A549 (cell line): Measurements from ENCODE around the gene MIOX. TPM values are rescaled to one million over a fixed set of nuclear protein-coding genes. Genes with fewer than 3 reads are reported as not detected.

Source experiments
- ATAC-seq, 2 experiments: fragments of 200-7000 bp in 1 of 2; fragments of >200 bp in 1 of 2; cut with Nextera tagmentation in 1 of 2; cut with Tn5 transposase in 1 of 2; 3 replicates each; pipeline versions ENCODE4 v1.8.0 to v1.9.1; 2018 to 2020; ENCODE audit warnings: mild to moderate bottlenecking in 1 of 2, moderate library complexity in 1 of 2
- CTCF ChIA-PET: fragments of 300-600 bp; sonication (Branson Sonifier 250); formaldehyde crosslinking; extraction: SDS; loops from one replicate; lab custom pipeline; 2021; ENCODE audit warnings: antibody characterized with exemption, inconsistent platforms; lab: Yijun Ruan, JAX
- POLR2A ChIA-PET: fragments of 350-600 bp; formaldehyde crosslinking; extraction: SDS; loops from one replicate; lab custom pipeline; 2021; ENCODE audit warnings: antibody characterized with exemption, inconsistent platforms; lab: Yijun Ruan, JAX
- DNase-seq, 2 experiments: peaks; one replicate each; pipeline versions ENCODE4 v3.0.0 to v3.0.0-alpha.2; 2011 to 2016; ENCODE audit warnings: low read depth in 1 of 2, low spot score in 1 of 2
- FAIRE-seq: peaks from 2 replicates; lab custom pipeline; 2011; peaks lifted over from hg19 to GRCh38; lab: Jason Lieb, UNC
- H3K27ac ChIP-seq, 2 experiments: fragments of >200 bp; sonication (Bioruptor Twin); formaldehyde crosslinking; 3 replicates each; pipeline ENCODE4 v1.5.1; 2016 to 2017
- H3K4me1 ChIP-seq: fragments of >200 bp; sonication (Bioruptor Twin); formaldehyde crosslinking; 3 replicates; pipeline ENCODE4 v1.6.1; 2016
- H3K4me2 ChIP-seq: fragments of >200 bp; sonication (Bioruptor Twin); formaldehyde crosslinking; 3 replicates; pipeline ENCODE4 v1.6.1; 2016
- H3K4me3 ChIP-seq: fragments of >200 bp; sonication (Bioruptor Twin); formaldehyde crosslinking; 3 replicates; pipeline ENCODE4 v1.5.1; 2016
- H3K9me3 ChIP-seq: fragments of >200 bp; sonication (Bioruptor Twin); formaldehyde crosslinking; 3 replicates; pipeline ENCODE4 v1.6.1; 2016
- BCL3 ChIP-seq: fragments of >200 bp; sonication (Bioruptor Twin); formaldehyde crosslinking; IDR thresholded peaks from 3 replicates; pipeline ENCODE4 v1.6.1; 2016
- CEBPB ChIP-seq, 2 experiments: fragments of >200 bp in 1 of 2; sonication (Bioruptor Twin) in 1 of 2; formaldehyde crosslinking in 1 of 2; IDR thresholded peaks; 2 replicates each; pipeline ENCODE4 v1.6.1; 2012 to 2016
- E2F6 ChIP-seq: IDR thresholded peaks from 2 replicates; pipeline ENCODE4 v1.6.1; 2012; ENCODE audit warnings: low read depth, borderline replicate concordance
- EHF ChIP-seq: fragments of 250-450 bp; sonication (Bioruptor Pico); IDR thresholded peaks from 2 replicates; pipeline ENCODE4 v1.5.0; 2020; ENCODE audit warnings: mild to moderate bottlenecking
- EP300 ChIP-seq, 2 experiments: fragments of >200 bp; sonication (Bioruptor Twin); formaldehyde crosslinking; IDR thresholded peaks; 2 replicates in 1 of 2; 3 replicates in 1 of 2; pipeline ENCODE4 v1.6.1; 2016 to 2017
- FOSL2 ChIP-seq, 2 experiments: fragments of 450-650 bp in 1 of 2; fragments of >200 bp in 1 of 2; sonication (Bioruptor Twin) in 1 of 2; formaldehyde crosslinking; IDR thresholded peaks; 2 replicates each; pipeline versions ENCODE4 v1.5.0 to v1.6.1; 2016 to 2020; ENCODE audit warnings: mild to moderate bottlenecking in 1 of 2, moderate library complexity in 1 of 2
- GATA3 ChIP-seq: IDR thresholded peaks from 2 replicates; pipeline ENCODE4 v1.6.1; 2012; ENCODE audit warnings: borderline replicate concordance
- HOXB13 ChIP-seq: fragments of 250-450 bp; sonication (Bioruptor Pico); IDR thresholded peaks from 2 replicates; pipeline ENCODE4 v1.5.0; 2020; ENCODE audit warnings: low read depth, mild to moderate bottlenecking, moderate library complexity
- HOXB5 ChIP-seq: fragments of 250-450 bp; sonication (Bioruptor Pico); IDR thresholded peaks from 2 replicates; pipeline ENCODE4 v1.5.0; 2020; ENCODE audit warnings: mild to moderate bottlenecking, moderate library complexity
- JUN ChIP-seq, 2 experiments: fragments of >200 bp; sonication (Bioruptor Twin); formaldehyde crosslinking; IDR thresholded peaks; 2 replicates in 1 of 2; 3 replicates in 1 of 2; pipeline ENCODE4 v1.6.1; 2016 to 2017
- KDM1A ChIP-seq: fragments of 200-600 bp; sonication (generic); IDR thresholded peaks from 2 replicates; pipeline ENCODE4 v1.6.1; 2016; ENCODE audit warnings: low read depth, mild to moderate bottlenecking
- NPAS2 ChIP-seq: fragments of 250-450 bp; sonication (Bioruptor Pico); IDR thresholded peaks from 2 replicates; pipeline ENCODE4 v1.8.0; 2022; ENCODE audit warnings: mild to moderate bottlenecking, moderate library complexity, borderline replicate concordance
- PHF8 ChIP-seq: fragments of 200-600 bp; sonication (generic); IDR thresholded peaks from 2 replicates; pipeline ENCODE4 v1.6.1; 2016; ENCODE audit warnings: low read depth, mild to moderate bottlenecking, antibody characterized with exemption, moderate library complexity, borderline replicate concordance
- RAD21 ChIP-seq, 2 experiments: fragments of >200 bp in 1 of 2; sonication (Bioruptor Twin) in 1 of 2; formaldehyde crosslinking in 1 of 2; IDR thresholded peaks in 1 of 2; conservative IDR thresholded peaks in 1 of 2; 2 replicates in 1 of 2; 3 replicates in 1 of 2; pipeline ENCODE4 v1.6.1; 2012 to 2018; ENCODE audit warnings: inconsistent platforms in 1 of 2
- RCOR1 ChIP-seq: fragments of 150-350 bp; IDR thresholded peaks from 2 replicates; pipeline ENCODE4 v1.6.1; 2014; ENCODE audit warnings: antibody characterized with exemption, low read length, low read depth
- RFX5 ChIP-seq: fragments of 450-650 bp; IDR thresholded peaks from 2 replicates; pipeline ENCODE4 v1.7.1; 2014; ENCODE audit warnings: antibody characterized with exemption, mild to moderate bottlenecking, moderate library complexity
- SMC3 ChIP-seq: fragments of >200 bp; sonication (Bioruptor Twin); formaldehyde crosslinking; IDR thresholded peaks from 3 replicates; pipeline ENCODE4 v1.6.1; 2018; ENCODE audit warnings: inconsistent platforms
- SREBF2 ChIP-seq: fragments of 450-650 bp; IDR thresholded peaks from 2 replicates; pipeline ENCODE4 v1.6.1; 2014; ENCODE audit warnings: mild to moderate bottlenecking, moderate library complexity
- WGBS: methylation state at CpG from one replicate; pipeline ENCODE4 v1.1.6; 2017; ENCODE audit errors: missing lambda C conversion rate; 5-methylcytosine and 5-hydroxymethylcytosine counted together
- polyA plus RNA-seq, 4 experiments: library from polyadenylated mRNA; depleted of rRNA in 3 of 4; stranded (reverse); fragments of >200 nt; fragmentation: RNase III in 1 of 4; extraction: RNeasy Plus Mini Kit Qiagen cat#74134 plus additional on column Dnase treatment in 1 of 4; gene quantifications; 2 replicates in 3 of 4; 3 replicates in 1 of 4; pipeline ENCODE4 v1.2.3, GENCODE V29; 2011 to 2017
- TF ChIP-seq, protein P1 (sequence below): fragments of >200 bp; sonication (Bioruptor Twin); formaldehyde crosslinking; IDR thresholded peaks from 2 replicates; pipeline ENCODE4 v1.6.1; 2016
- TF ChIP-seq, protein P2 (sequence below): fragments of 200-600 bp; sonication (generic); IDR thresholded peaks from 2 replicates; pipeline ENCODE4 v1.6.1; 2016; ENCODE audit warnings: antibody characterized with exemption, mild to moderate bottlenecking, moderate library complexity
- TF ChIP-seq, protein P3 (sequence below): IDR thresholded peaks from 2 replicates; pipeline ENCODE4 v1.6.1; 2012

MIOX gene
- polyA plus RNA-seq, 2 of the 4 experiments (the other 2 are of a cell fraction) = 0.08 TPM; not detected in 1

DNA sequence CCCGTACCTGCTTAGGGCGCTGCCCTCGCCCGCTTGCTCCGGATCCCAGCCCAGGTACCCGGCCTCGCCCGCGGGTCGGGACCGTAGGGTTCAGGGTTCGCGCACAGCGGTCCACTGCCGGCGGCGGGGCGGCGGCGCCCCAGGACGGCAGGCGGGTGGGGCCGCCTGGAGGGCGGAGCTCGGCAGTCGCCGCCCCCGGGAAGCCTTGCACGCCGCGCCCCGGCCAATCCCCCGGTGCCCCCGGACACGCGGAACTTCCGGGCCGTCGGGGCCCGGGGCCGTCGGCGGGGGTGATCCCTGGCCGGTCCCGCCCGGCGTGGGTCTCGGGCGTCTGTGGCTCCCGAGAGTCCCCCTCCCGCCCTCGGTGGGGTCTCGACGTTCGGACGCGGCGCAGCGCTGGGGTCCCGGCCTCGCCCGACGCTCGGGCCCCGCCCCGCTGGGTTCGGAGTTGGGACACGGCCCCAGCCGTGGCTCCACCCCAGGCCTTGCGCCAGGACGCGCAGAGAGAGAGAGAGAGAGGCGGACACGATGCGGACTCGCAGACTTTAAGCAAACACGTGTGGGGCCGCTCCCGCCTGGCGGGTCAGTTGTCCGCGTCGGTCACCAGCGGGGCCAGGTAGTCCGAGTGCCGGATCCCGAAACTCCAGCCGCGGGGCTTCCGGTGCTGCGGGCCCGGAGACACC lies 43.4 kb downstream of the MIOX start, which contains the start of gene TYMP (continued):
- TF ChIP-seq RAD21 (conservative IDR thresholded peaks at IDR 0.05 in 1 of 2, IDR thresholded peaks at IDR 0.05 in 1 of 2) (no peak), PHF8 (no peak), E2F6 (peak; percentile 76), RCOR1 (no peak), RFX5 (no peak), HOXB13 (CRISPR knock-in tag) (no peak), JUN (IDR thresholded peaks at IDR 0.05) (peak in 1 of 2 experiments; percentile 73; a peak in 4 of 5 replicates), FOSL2 (IDR thresholded peaks at IDR 0.05) (no peak), FOSL2 (CRISPR knock-in tag; IDR thresholded peaks at IDR 0.05) (no peak), SREBF2 (no peak), EHF (no peak), EP300 (IDR thresholded peaks at IDR 0.05) (no peak), NPAS2 (CRISPR knock-in tag) (peak; percentile 78; the same call in 1 of the 2 replicates), CEBPB (IDR thresholded peaks at IDR 0.05) (peak in 1 of 2 experiments; percentile 20; a peak in 1 of 4 replicates), SMC3 (no peak), KDM1A (no peak), BCL3 (peak; percentile 72; the same call in 2 of the 3 replicates)
- TF ChIP-seq, protein P1, sequence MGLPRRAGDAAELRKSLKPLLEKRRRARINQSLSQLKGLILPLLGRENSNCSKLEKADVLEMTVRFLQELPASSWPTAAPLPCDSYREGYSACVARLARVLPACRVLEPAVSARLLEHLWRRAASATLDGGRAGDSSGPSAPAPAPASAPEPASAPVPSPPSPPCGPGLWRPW = no peak
- TF ChIP-seq, protein P2, sequence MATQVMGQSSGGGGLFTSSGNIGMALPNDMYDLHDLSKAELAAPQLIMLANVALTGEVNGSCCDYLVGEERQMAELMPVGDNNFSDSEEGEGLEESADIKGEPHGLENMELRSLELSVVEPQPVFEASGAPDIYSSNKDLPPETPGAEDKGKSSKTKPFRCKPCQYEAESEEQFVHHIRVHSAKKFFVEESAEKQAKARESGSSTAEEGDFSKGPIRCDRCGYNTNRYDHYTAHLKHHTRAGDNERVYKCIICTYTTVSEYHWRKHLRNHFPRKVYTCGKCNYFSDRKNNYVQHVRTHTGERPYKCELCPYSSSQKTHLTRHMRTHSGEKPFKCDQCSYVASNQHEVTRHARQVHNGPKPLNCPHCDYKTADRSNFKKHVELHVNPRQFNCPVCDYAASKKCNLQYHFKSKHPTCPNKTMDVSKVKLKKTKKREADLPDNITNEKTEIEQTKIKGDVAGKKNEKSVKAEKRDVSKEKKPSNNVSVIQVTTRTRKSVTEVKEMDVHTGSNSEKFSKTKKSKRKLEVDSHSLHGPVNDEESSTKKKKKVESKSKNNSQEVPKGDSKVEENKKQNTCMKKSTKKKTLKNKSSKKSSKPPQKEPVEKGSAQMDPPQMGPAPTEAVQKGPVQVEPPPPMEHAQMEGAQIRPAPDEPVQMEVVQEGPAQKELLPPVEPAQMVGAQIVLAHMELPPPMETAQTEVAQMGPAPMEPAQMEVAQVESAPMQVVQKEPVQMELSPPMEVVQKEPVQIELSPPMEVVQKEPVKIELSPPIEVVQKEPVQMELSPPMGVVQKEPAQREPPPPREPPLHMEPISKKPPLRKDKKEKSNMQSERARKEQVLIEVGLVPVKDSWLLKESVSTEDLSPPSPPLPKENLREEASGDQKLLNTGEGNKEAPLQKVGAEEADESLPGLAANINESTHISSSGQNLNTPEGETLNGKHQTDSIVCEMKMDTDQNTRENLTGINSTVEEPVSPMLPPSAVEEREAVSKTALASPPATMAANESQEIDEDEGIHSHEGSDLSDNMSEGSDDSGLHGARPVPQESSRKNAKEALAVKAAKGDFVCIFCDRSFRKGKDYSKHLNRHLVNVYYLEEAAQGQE = no peak
- TF ChIP-seq, protein P3, sequence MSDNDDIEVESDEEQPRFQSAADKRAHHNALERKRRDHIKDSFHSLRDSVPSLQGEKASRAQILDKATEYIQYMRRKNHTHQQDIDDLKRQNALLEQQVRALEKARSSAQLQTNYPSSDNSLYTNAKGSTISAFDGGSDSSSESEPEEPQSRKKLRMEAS = peak; percentile 92

GRCh38 chr22:50530580-50530876 lies 43.9 kb downstream of the MIOX start:
- TF ChIP-seq E2F6 (peak; percentile 21; the same call in 1 of the 2 replicates), SREBF2 (no peak), GATA3 (peak; percentile 23; the same call in 1 of the 2 replicates), JUN (IDR thresholded peaks at IDR 0.05) (0 out of 5 replicates have a peak, but pooled peaks of 1 of the 2 experiments have one; percentile 3), BCL3 (no peak), SMC3 (no peak), HOXB5 (CRISPR knock-in tag) (0 out of 2 replicates have a peak, but pooled peaks have one; percentile 14)
- TF ChIP-seq, all 56 proteins: peak for 4
- ChIA-PET POLR2A (interaction anchor here (0.7 kb wide), 1 partner anchor 9 kb away, joined by 5 read pairs; no protein-coding TSS in a partner anchor), CTCF (no interaction called here)
- peak overlapping the region; percentile 95 to 98 for H3K27ac ChIP-seq
- DNase-seq (peak in 1 of 2 experiments; percentile 71), FAIRE-seq (no peak), ATAC-seq (peak in 1 of 2 experiments; percentile 0; a peak in 2 of 6 replicates)
- peak overlapping the region; percentile 64 for H3K4me3 ChIP-seq
- peaks cover 29% of the 10 kb centered on the region for H3K4me1 ChIP-seq
- H3K9me3 ChIP-seq = no peaks in the 10 kb centered on the region
- no CpG with 5 or more reads among the region's 21 CpGs for WGBS
- H3K4me2 ChIP-seq = peak overlapping the region; percentile 92
